Measurements from ENCODE around the gene NDUFAF4.

- TF ChIP-seq REPIN1 (tag by site-specific recombination; IDR thresholded peaks at IDR 0.05; ENCODE audit: low read depth) = no peak
- no peak for TF ChIP-seq MZF1 (tag by site-specific recombination; IDR thresholded peaks at IDR 0.05; ENCODE audit: borderline replicate concordance)
- TF ChIP-seq PRDM1 (tag by site-specific recombination; IDR thresholded peaks at IDR 0.05) = no peak
- no peak for TF ChIP-seq CTCF (tag by site-specific recombination; IDR thresholded peaks at IDR 0.05)
- TF ChIP-seq ZNF23 (tag by site-specific recombination; IDR thresholded peaks at IDR 0.05; ENCODE audit: borderline replicate concordance) = no peak
- no peak for TF ChIP-seq KLF10 (tag by site-specific recombination; IDR thresholded peaks at IDR 0.05)
- TF ChIP-seq KLF1 (tag by site-specific recombination; IDR thresholded peaks at IDR 0.05) = no peak
- no peak for TF ChIP-seq ZBTB11 (tag by site-specific recombination; conservative IDR thresholded peaks at IDR 0.05; ENCODE audit: low read depth)
- TF ChIP-seq SETDB1 (IDR thresholded peaks at IDR 0.05; ENCODE audit: insufficient read length, low read length) = no peak
- TF ChIP-seq PBX3 (CRISPR knock-in tag; IDR thresholded peaks at IDR 0.05) = no peak
These were observed 46.0 kb upstream of the NDUFAF4 start for GRCh38 chr6:96943555-96944215.
